GM23338 (cell line): ENCODE results near the gene RPS18.
A peak's percentile ranks its signal among the peaks of the same experiment; 100 is the strongest.

Source experiments
- CREB1 ChIP-seq: fragments of 250-450 bp; sonication (Bioruptor Pico); IDR thresholded peaks from 2 replicates; pipeline ENCODE4 v1.5.0; 2020; ENCODE audit warnings: low read depth, mild to moderate bottlenecking, moderate library complexity
- EZH2 ChIP-seq: fragments of 200-600 bp; sonication (generic); IDR thresholded peaks from one replicate; pipeline ENCODE4 v1.8.0; 2017; ENCODE audit warnings: antibody characterized with exemption, mild to moderate bottlenecking, low read depth; ENCODE audit not compliant: unreplicated experiment
- EZH2phosphoT487 ChIP-seq: fragments of 200-600 bp; sonication (generic); IDR thresholded peaks from one replicate; pipeline ENCODE4 v1.8.1; 2018; ENCODE audit warnings: antibody characterized with exemption; ENCODE audit not compliant: unreplicated experiment
- POLR2AphosphoS5 ChIP-seq: IDR thresholded peaks from 2 replicates; pipeline ENCODE4 v1.6.1; 2016; ENCODE audit warnings: antibody characterized with exemption, low read depth
- ZNF331 ChIP-seq: fragments of 250-450 bp; sonication (Bioruptor Pico); IDR thresholded peaks from 2 replicates; pipeline ENCODE4 v1.5.0; 2020; ENCODE audit warnings: low read depth, mild to moderate bottlenecking, moderate library complexity
- TF ChIP-seq, protein P1 (sequence below), 2 experiments: fragments of 200-600 bp in 1 of 2; sonication (generic) in 1 of 2; conservative IDR thresholded peaks; 2 replicates each; pipeline versions ENCODE4 v1.5.1 to v1.6.1; 2016 to 2017; ENCODE audit warnings: antibody characterized with exemption in 2 of 2, low read depth in 2 of 2, mild to moderate bottlenecking in 2 of 2, moderate library complexity in 1 of 2
- TF ChIP-seq, protein P2 (sequence below): IDR thresholded peaks from one replicate; pipeline ENCODE4 v1.6.1; 2018; ENCODE audit warnings: antibody characterized with exemption; ENCODE audit not compliant: unreplicated experiment

DNA sequence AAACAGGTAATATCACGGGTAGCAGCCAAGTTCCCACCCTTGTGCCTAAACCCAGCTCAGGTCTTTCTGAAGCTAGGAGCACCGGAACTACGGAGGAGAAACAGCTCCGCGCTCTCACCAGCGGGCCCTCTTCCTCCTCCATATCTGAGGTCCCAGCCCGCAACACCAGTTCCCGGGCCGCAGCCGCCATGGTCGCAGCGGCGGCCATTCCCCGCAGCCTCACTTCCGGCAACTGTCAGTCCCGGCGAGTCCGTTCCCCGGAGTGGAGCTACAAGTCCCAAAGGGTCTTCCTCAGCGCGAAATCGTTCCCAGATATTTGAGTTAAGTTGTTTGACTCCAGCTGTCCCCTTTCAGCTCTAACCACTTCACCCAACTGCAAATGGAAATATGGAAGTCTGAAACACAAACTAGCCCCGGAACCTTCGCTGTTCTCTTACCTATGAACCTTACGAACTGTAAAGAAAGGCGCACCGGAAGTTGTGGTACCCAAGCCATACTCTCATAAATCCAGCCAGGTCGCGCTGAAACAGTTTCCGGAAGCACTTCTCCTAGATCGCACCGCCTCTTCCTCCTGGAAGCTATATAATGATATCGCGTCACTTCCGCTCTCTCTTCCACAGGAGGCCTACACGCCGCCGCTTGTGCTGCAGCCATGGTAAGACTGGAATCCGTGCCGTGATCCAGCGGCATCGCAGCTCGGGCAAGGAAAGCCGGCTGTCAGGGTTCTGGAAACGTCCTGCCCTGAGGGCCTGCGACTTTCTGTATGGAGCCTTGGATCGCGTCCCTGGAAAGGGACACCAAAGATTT is at the start of gene RPS18, which contains the start of gene VPS52:
- peak; percentile 91 for TF ChIP-seq CREB1 (CRISPR knock-in tag)
- TF ChIP-seq EZH2: no peak
- TF ChIP-seq EZH2phosphoT487: no peak
- TF ChIP-seq, protein P1, sequence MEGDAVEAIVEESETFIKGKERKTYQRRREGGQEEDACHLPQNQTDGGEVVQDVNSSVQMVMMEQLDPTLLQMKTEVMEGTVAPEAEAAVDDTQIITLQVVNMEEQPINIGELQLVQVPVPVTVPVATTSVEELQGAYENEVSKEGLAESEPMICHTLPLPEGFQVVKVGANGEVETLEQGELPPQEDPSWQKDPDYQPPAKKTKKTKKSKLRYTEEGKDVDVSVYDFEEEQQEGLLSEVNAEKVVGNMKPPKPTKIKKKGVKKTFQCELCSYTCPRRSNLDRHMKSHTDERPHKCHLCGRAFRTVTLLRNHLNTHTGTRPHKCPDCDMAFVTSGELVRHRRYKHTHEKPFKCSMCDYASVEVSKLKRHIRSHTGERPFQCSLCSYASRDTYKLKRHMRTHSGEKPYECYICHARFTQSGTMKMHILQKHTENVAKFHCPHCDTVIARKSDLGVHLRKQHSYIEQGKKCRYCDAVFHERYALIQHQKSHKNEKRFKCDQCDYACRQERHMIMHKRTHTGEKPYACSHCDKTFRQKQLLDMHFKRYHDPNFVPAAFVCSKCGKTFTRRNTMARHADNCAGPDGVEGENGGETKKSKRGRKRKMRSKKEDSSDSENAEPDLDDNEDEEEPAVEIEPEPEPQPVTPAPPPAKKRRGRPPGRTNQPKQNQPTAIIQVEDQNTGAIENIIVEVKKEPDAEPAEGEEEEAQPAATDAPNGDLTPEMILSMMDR (conservative IDR thresholded peaks at IDR 0.05; ENCODE audit: low read depth in 2 of 2): no peak
- TF ChIP-seq, protein P2, sequence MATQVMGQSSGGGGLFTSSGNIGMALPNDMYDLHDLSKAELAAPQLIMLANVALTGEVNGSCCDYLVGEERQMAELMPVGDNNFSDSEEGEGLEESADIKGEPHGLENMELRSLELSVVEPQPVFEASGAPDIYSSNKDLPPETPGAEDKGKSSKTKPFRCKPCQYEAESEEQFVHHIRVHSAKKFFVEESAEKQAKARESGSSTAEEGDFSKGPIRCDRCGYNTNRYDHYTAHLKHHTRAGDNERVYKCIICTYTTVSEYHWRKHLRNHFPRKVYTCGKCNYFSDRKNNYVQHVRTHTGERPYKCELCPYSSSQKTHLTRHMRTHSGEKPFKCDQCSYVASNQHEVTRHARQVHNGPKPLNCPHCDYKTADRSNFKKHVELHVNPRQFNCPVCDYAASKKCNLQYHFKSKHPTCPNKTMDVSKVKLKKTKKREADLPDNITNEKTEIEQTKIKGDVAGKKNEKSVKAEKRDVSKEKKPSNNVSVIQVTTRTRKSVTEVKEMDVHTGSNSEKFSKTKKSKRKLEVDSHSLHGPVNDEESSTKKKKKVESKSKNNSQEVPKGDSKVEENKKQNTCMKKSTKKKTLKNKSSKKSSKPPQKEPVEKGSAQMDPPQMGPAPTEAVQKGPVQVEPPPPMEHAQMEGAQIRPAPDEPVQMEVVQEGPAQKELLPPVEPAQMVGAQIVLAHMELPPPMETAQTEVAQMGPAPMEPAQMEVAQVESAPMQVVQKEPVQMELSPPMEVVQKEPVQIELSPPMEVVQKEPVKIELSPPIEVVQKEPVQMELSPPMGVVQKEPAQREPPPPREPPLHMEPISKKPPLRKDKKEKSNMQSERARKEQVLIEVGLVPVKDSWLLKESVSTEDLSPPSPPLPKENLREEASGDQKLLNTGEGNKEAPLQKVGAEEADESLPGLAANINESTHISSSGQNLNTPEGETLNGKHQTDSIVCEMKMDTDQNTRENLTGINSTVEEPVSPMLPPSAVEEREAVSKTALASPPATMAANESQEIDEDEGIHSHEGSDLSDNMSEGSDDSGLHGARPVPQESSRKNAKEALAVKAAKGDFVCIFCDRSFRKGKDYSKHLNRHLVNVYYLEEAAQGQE: peak; percentile 27
- no peak for TF ChIP-seq ZNF331
- peak; percentile 100 for TF ChIP-seq POLR2AphosphoS5
